Lower leg skin (tissue), 4 donors: ENCODE measurements around the gene SLC39A11. TPM values are rescaled to one million over a fixed set of nuclear protein-coding genes. Genes with fewer than 3 reads are reported as not detected.

Experiments
- DNase-seq, 2 donors: peaks; one replicate each; pipeline ENCODE4 v3.0.0-alpha.2; 2019; ENCODE audit warnings: low spot score in 2 of 2
- H3K4me3 ChIP-seq: fragments of 200-600 bp; sonication (generic); 2 replicates; pipeline ENCODE4 v1.5.1; 2017; ENCODE audit warnings: mild to moderate bottlenecking, low read depth; ENCODE audit not compliant: poor library complexity, severe bottlenecking
- CTCF ChIP-seq, 3 donors: fragments of 450-650 bp; IDR thresholded peaks; one replicate each; pipeline ENCODE4 v1.5.1; 2016; ENCODE audit warnings: antibody characterized with exemption in 3 of 3, mild to moderate bottlenecking in 3 of 3, moderate library complexity in 2 of 3
- POLR2A ChIP-seq, 2 donors: fragments of 450-650 bp; IDR thresholded peaks; one replicate each; pipeline ENCODE4 v1.6.1; 2016 to 2017; ENCODE audit warnings: antibody characterized with exemption in 2 of 2, mild to moderate bottlenecking in 1 of 2, moderate library complexity in 1 of 2
- WGBS, 2 donors: methylation state at CpG; one replicate each; pipeline ENCODE4 v1.1.5; 2018; 5-methylcytosine and 5-hydroxymethylcytosine counted together
- intact Hi-C: fragments of 100-400 bp; cut with DNase I; formaldehyde crosslinking; loops from one replicate; pipeline ENCODE4 v1.15.0; 2023; ENCODE audit warnings: low total_unique reads
- total RNA-seq, 4 donors: library from RNA; depleted of rRNA; stranded (reverse); fragments of >200 nt; gene quantifications; one replicate each; pipeline ENCODE4 v1.1.0, GENCODE V29; 2016

SLC39A11 gene
- total RNA-seq, 4 donors from 2014 or later, result 41.6 to 59.0 (median 47.1) TPM

DNA sequence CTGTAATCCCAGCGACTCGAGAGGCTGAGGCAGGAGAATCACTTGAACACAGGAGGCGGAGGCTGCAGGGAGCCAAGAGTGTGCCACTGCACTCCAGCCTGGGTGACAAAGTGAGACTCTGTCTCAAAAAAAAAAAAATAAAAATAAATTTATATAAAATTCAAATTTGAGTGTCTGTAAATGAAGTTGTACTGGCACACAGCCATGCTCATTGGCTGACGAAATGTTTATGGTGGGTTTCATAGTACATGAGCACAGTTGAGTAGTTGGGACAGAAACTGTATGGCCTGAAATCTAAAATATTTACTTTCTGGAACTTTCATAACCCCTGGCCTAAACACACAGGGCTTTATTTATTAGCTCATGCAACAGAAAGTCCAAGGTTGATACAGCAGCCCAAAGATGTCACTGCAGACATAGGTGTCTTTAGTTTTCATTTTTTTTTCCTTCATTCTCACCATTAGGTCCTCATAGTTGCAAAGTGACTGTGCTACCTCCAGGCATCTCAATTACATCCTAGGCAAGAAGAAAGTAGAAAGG lies 355.3 kb downstream of the SLC39A11 start:
- TF ChIP-seq POLR2A (IDR thresholded peaks at IDR 0.05), result no peak
- no peak for TF ChIP-seq CTCF (IDR thresholded peaks at IDR 0.05)
- no peak overlapping the region for H3K4me3 ChIP-seq
- 91 to 96% methylated on average over 4 of the region's 4 CpGs for WGBS, 2 donors
- no peak for DNase-seq
- intact Hi-C loops, result loop anchor here (10.0 kb wide), 1 partner anchor 638 kb away; no protein-coding TSS in a partner anchor

GRCh38 chr17:72735592-72735991 lies 356.9 kb downstream of the SLC39A11 start:
- DNase-seq, result no peak
- WGBS, 2 donors, result 93 to 94% methylated on average over 8 of the region's 8 CpGs
- no peak for TF ChIP-seq POLR2A (IDR thresholded peaks at IDR 0.05)
- no peak for TF ChIP-seq CTCF (IDR thresholded peaks at IDR 0.05)
- H3K4me3 ChIP-seq, result no peak overlapping the region
- intact Hi-C loops, result loop anchor here (10.0 kb wide), 1 partner anchor 639 kb away; no protein-coding TSS in a partner anchor

GRCh38 chr17:72735048-72735447 lies 357.4 kb downstream of the SLC39A11 start:
- intact Hi-C loops, result loop anchor here (10.0 kb wide), 1 partner anchor 640 kb away; no protein-coding TSS in a partner anchor
- H3K4me3 ChIP-seq, result no peak overlapping the region
- no peak for TF ChIP-seq POLR2A (IDR thresholded peaks at IDR 0.05)
- TF ChIP-seq CTCF (IDR thresholded peaks at IDR 0.05), result no peak
- DNase-seq, result no peak
- 92 to 93% methylated on average over 10 of the region's 10 CpGs for WGBS, 2 donors

- 85 to 92% methylated on average over 10 of the region's 10 CpGs for WGBS, 2 donors
- intact Hi-C loops, result loop anchor here (10.0 kb wide), 1 partner anchor 640 kb away; no protein-coding TSS in a partner anchor
- no peak for TF ChIP-seq POLR2A (IDR thresholded peaks at IDR 0.05)
- TF ChIP-seq CTCF (IDR thresholded peaks at IDR 0.05), result no peak
- no peak for DNase-seq
- no peak overlapping the region for H3K4me3 ChIP-seq
These were observed 357.9 kb downstream of the SLC39A11 start for GRCh38 chr17:72734613-72735012.

GRCh38 chr17:72733619-72734282 lies 358.7 kb downstream of the SLC39A11 start:
- 74 to 76% methylated on average over 3 of the region's 3 CpGs for WGBS, 2 donors
- no peak for TF ChIP-seq CTCF (IDR thresholded peaks at IDR 0.05)
- TF ChIP-seq POLR2A (IDR thresholded peaks at IDR 0.05), result no peak
- intact Hi-C loops, result loop anchor here (10.0 kb wide), 1 partner anchor 641 kb away; no protein-coding TSS in a partner anchor
- no peak for DNase-seq
- no peak overlapping the region for H3K4me3 ChIP-seq
